GM12873 (cell line): Measurements from ENCODE around the gene HOXC13.

ENCODE experiments used
- CTCF ChIP-seq: IDR thresholded peaks from 2 replicates; pipeline ENCODE4 v1.5.1; 2012; ENCODE audit warnings: low read depth, mild to moderate bottlenecking, moderate library complexity, low read length, control low read depth; ENCODE audit not compliant: insufficient read depth; ENCODE audit errors: missing control alignments

The HOXC13 gene

DNA sequence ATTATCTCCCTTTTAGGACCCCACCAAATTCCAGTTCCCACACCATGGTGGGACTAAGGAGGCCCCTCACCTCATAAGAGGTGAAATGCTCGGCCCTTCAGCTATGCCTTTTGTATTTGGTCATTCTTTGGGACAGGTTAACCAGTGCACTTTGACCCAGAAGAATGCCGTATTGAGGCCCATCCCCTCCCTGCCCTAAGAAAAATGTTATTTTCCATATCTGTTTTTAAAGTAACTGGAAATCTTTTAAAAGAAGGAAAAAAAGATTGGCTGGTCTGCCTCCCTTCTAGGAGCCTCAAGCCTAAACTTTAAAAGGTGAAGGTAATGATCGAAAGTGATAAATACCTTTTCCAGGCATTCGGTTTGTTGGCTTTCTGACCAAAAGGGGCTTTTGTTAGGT, 5.7 kb upstream of the HOXC13 start:
- TF ChIP-seq CTCF = no peak

DNA sequence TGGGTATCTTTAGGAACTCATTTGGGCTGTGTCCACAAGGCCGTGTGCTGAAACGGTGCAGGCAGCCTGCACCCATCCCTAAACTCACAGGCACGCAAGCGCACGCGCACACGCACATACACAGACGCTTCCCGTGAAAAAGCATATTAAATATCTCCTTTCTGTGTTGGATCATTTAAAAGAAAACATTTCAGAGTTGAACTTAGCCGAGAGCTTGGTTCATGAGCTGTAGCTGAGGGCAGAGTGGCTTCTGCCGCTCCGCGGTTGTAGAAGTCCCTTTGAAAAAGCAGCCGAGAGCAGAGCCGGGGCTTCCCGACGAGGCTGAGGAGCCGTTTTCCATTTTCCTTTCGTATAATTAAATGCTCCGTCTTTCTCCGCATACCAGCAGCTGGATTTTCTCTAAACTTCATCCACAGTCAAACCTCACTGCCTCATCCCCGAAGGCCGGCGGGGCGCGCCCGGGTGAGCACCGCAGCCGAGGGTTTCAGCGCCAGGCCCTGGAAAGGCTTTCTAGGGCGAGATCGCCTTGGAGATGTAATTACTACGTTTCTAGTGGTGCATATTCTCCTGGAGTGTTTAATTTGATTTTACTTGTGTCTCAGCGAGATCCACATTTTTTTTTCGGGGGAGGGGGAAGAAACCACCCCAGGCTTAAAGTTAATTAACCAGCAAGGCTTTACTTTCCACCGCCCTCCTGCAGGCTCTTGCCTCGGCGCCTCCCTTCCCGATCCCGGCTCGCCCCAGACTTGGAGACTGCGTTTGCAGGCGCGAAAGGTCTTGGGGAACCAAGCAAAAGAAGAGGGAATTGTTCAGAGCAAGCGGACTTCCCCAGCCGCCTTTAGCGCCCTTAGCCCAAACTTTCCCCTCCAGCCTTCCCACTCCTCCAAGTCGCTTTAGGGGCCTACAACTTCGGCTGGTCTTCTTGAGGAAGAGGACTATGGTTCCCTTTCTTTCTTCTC, 3.0 kb upstream of the HOXC13 start:
- TF ChIP-seq CTCF = no peak

DNA sequence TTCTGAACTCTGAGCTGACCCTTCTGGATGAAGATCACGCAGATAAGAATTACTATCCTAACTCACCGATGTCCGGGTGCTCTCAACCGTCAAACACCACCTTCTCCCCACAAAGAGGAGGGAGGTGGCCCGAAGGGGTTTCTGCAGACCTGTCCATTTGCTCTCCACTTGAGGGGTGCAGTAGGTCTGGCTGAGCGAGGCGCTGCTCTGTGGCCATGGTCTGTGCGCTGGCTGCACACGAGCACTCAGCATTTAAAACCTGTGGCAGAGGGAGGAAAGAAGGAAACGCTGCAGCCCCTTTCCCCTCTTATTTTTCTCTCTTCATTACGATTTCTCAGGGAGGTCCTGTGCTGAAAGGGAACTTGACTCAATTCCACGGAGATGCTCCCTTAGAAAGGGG, 1.5 kb upstream of the HOXC13 start:
- TF ChIP-seq CTCF = no peak

- no peak for TF ChIP-seq CTCF
These were observed 870 bp upstream of the HOXC13 start for GRCh38 chr12:53937596-53938325.

DNA sequence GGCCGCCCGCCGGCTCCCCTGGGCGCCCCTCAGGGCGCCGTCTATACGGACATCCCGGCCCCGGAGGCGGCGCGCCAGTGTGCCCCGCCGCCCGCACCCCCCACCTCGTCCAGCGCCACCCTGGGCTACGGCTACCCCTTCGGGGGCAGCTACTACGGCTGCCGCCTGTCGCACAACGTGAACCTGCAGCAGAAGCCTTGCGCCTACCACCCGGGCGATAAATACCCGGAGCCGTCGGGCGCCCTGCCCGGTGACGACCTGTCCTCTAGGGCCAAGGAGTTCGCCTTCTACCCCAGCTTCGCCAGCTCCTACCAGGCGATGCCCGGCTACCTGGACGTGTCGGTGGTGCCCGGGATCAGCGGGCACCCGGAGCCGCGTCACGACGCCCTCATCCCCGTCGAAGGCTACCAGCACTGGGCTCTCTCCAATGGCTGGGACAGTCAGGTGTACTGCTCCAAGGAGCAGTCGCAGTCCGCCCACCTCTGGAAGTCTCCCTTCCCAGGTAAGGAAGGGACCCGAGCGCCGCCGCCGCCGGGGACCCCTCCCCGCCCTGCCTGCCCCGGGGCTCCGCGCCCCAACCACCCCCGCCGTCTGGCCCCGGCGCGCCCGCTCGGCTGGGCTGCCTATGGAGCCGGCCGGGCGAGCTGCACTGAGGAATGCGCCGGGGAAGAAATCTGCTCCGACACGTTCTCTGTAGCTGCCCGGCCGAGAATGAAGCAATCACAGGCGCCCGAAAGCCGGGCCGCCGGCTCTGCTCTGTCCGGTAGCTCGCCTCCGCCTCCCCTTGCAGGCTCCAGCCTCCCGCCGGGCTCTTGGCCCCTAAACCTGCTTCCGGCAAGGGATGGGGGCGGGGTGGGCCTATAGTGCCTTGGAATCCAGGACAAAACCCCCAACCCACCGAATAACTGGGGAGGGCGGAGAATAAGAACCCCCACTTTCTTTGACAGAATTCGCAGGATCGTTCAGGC, 794 bp downstream of the HOXC13 start:
- no peak for TF ChIP-seq CTCF

DNA sequence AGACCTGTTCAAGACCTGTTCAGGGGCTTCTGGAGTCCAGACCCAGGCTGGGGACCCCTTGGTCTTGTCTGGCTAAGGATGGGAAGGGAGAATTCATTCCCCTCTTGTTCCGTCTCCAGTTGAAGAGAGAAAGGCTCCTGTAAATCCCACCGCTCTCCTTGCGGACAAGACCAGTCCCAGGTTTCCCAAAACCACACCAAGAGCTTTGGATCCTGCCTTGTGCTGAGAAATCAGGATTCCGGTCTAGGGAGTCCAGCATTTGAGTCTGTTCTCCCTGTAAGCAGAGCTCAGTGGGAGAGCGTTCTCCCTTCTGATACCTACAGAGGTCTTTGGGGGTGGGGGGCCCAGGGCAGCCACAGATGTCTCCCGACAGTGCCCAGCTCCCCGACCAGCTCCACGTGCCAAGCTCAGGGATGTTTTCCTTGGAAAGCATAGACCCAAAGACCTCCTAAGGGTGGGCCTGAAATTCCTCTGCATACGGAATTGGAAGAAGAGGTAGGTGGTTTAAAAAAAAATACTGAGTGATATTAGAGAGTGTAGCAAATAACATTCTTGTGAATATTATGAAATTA, 1.9 kb downstream of the HOXC13 start:
- TF ChIP-seq CTCF = no peak

DNA sequence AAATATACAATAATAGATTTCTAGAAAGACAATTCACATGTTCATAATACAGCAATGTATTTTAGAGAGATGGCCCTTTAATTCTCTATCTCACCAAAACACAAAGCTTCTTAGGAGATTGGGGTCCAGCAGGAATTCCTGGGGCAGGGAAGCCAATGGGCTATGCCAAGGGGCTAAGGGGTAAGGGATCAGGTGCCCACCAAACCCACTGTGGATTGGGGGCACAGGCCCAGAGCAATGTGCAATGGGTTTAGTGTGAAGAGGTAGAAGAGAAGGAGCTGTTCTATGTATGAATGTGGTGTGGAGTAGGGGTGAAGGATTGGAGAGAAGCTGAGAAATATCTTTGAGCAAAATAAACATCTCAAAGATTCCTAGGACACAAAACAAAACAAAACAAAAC, 2.6 kb downstream of the HOXC13 start:
- TF ChIP-seq CTCF = no peak
